Left colon (tissue), 2 donors: Measurements from ENCODE around the gene OXCT1. TPM values are rescaled to one million over a fixed set of nuclear protein-coding genes. Genes with fewer than 3 reads are reported as not detected.

ENCODE experiments used
- ATAC-seq: fragments of 200-7000 bp; cut with Tn5 transposase; one replicate; pipeline ENCODE4 v1.9.1; 2020; ENCODE audit warnings: mild to moderate bottlenecking, moderate library complexity
- DNase-seq, 2 donors: peaks; one replicate each; pipeline ENCODE4 v3.0.0-alpha.2; 2020
- intact Hi-C, 2 donors: fragments of 100-400 bp; cut with DNase I in 1 of 2; cut with micrococcal nuclease in 1 of 2; formaldehyde crosslinking; loops; one replicate each; pipeline versions ENCODE4 v1.11.2 to v1.14.0; 2022; cut with DNase I, micrococcal nuclease
- total RNA-seq, 2 donors: library from RNA; stranded (reverse); fragmentation: NEBNext Ultra II Directional; extraction: Animal tissue kit (Norgen Biotek cat#: 25700); gene quantifications; one replicate each; pipeline ENCODE4 v1.2.1, GENCODE V29; 2021
- donor health status: DM: no; HTN: no; CAD: no.
- donor health status: DM: yes; HTN: yes; CAD: no.

The OXCT1 gene
- total RNA-seq, 2 donors from 2014 or later: 12.8 to 15.8 TPM

GRCh38 chr5:41682641-41683040 lies 187.6 kb downstream of the OXCT1 start:
- ATAC-seq: no peak
- intact Hi-C loops: no loop called here

GRCh38 chr5:41681840-41682239 lies 188.4 kb downstream of the OXCT1 start:
- no peak for ATAC-seq
- intact Hi-C loops: no loop called here
- no peak for DNase-seq

More at GRCh38 chr5:41682641-41683040, 187.6 kb downstream of the OXCT1 start:
- no peak for DNase-seq

Other genes with a start within 250 kb of the OXCT1 start
- 10 to 100 TPM; 24.0 to 26.7 TPM for gene RIMOC1, start 33.9 kb upstream of the OXCT1 start, total RNA-seq
- 1 to 10 TPM; 7.8 to 8.2 TPM for gene FBXO4, start 54.9 kb upstream of the OXCT1 start, total RNA-seq